Activated effector memory CD4-positive, alpha-beta T cell treated with Interleukin-2 at 50 U/mL for 16 hours (primary cell): ENCODE results near the gene SERINC1.

Source experiments
- DNase-seq: peaks from one replicate; pipeline ENCODE4 v3.0.0-alpha.2; 2020

SERINC1 gene

DNA sequence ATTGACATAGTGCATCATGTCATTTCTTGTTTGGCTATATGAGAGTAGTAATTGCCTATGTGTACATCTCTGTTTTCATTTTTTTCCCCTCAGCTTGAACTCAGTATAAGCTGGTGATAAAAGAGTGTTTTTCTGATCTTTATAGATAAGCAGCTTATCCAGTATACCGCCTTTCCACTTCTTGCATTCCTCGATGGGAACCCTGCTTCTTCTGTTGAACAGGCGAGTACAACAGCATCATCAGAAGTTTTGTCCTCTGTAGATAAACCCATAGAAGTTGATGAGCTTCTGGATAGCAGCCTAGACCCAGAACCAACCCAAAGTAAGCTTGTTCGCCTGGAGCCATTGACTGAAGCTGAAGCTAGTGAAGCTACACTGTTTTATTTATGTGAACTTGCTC is 39.8 kb downstream of the SERINC1 start:
- no peak for DNase-seq

DNA sequence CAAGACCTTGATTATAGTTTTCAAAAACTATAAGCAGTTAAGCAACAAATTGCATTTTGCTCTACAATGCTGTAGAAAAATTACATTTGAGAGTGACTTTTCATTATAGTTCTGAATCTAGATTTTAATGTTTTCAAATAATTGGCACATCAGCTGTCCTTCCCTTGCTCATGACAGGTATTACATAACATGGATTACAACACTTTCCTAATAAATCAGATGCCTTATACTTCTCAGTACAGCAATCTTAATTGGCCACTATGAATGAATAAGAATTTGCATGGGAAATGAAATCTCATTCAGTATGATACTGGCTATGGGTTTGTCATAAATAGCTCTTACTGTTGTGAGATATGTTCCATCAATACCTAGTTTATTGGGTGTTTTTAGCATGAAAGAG is 42.3 kb downstream of the SERINC1 start:
- no peak for DNase-seq

DNA sequence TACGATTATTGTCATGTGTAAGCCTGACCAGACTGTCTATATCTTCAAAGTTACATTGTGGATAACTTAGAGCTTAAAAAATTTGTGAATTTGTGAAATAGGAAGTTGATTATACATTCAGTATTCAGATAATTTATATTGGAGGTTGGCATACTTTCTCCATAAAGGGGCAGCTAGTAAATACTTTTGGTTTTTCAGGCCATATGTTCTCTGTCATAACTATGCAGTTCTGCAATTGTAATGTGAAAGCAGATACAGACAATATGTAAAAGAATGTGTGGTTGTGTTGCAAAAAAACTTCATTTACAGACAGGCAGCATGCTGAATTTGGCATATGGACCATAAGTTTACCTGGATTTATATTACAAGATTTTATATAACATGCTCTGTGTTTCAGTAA is 42.8 kb downstream of the SERINC1 start:
- no peak for DNase-seq

DNA sequence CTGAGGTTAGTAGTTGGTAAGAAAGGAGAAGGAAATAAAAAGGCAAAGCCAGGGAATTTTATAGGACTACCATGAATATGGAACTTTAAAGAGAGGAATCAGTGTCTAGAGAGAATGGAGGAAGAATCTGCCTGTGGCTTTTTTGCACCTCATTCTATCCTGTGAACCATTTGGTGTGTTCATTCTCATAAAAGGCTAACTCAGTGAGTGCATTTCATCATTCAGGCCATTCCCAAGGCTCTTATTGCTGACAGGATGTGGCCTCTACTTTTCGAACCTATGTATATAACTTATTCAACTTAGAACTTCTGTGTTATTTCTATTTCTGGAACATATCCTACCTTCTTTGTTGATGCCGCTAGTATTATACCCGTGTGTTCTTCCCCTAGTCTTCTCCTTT is 45.0 kb downstream of the SERINC1 start:
- no peak for DNase-seq

DNA sequence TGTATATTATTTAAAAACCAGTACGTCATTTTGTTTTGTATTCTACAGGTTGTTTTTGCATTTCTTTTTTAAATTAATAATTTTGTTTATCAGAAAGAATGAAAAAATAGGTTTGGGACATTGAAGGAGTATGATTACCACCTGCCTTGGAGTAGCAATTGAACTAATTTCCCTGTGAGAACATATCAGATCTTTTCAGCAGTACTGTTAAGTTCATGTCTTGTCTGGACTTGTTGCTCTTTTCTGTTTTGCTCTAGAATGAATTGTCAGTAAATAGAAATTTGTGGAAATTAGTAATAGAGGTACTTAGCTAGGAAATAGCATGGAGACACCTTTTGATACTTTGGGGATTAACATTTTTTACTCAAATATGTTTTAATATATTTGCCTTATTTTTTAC is 47.9 kb downstream of the SERINC1 start:
- DNase-seq = no peak

DNA sequence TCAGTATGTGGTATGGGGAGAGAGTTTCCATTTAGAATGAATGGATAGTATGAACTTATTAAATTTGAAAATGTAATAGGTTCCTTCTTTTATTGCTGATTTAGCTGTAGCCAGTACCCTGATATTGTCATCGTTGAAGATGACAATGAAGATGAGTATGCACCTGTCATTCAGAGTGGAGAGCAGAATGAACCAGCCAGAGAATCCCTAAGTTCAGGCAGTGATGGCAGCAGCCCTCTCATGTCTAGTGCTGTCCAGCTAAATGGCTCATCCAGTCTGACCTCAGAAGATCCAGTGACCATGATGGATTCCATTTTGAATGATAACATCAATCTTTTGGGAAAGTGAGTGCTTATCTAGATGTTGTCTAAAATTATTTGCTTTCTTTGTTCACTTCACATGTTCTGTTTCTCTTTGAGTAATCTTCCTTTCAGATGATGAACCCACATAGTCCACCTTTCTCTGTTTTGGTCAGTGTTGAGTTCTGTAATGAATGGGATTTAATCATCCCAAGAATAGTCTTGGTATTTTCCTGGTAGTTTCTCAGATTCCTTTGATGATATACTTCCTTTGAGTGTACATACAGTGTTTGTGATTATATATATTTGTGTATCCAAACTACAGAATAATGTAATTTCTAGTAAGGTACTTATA is 48.9 kb downstream of the SERINC1 start:
- no peak for DNase-seq

DNA sequence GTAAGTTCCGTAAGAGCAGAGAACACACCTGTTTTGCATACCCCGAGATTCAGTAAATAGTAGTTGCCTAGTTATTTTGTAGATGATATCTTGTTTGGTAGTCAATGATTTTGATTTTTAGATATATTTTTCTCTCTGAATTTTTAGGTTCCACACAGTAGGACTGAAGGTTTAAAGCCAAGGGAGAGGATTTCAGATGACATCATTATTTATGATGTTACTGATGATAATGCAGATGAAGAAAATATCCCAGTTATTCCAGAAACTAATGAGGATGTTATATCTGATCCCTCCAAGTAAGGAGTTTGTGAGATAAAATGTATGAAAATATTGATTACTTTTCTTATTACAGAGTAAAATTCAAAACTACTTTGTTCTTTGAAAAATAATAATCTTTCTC is 49.6 kb downstream of the SERINC1 start:
- no peak for DNase-seq

DNA sequence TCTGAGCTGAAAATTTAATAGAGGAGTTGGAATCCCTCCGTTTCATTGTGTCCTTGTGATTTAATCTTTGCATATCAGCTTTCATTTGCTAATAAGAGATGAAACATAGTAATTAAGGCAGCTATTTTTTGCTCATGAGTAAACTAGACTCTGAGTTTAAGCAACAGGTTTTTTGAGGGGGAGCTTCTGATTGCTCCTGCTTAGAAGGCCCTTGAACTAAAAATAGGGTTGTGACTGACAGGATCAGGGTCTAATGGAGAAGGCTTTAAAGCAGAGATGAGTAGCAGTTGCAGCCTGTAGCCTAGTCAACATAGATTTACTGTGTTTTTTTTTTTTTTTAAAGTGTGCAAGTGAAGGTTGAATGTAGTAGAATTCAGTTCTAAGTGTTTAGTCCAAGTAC is 54.8 kb downstream of the SERINC1 start:
- no peak for DNase-seq

DNA sequence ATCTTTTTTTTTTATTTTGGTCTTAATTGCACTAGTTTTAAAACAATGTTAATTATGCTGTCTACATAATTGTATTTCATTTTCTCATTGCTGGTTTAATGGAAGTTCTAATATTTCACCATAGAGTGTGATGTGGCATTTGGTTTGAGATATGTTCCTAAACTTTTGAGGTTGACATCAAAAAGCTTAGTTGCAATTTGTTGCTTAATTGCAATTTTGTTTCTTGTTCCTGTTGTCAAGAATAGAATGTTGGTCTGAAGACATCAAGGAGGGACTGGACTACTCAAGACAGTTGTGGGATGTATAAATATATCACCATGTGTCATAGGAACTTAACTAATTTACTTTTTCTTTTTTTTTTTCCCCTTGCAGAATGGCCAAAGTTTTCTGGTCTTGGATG is 59.6 kb downstream of the SERINC1 start:
- DNase-seq = no peak

DNA sequence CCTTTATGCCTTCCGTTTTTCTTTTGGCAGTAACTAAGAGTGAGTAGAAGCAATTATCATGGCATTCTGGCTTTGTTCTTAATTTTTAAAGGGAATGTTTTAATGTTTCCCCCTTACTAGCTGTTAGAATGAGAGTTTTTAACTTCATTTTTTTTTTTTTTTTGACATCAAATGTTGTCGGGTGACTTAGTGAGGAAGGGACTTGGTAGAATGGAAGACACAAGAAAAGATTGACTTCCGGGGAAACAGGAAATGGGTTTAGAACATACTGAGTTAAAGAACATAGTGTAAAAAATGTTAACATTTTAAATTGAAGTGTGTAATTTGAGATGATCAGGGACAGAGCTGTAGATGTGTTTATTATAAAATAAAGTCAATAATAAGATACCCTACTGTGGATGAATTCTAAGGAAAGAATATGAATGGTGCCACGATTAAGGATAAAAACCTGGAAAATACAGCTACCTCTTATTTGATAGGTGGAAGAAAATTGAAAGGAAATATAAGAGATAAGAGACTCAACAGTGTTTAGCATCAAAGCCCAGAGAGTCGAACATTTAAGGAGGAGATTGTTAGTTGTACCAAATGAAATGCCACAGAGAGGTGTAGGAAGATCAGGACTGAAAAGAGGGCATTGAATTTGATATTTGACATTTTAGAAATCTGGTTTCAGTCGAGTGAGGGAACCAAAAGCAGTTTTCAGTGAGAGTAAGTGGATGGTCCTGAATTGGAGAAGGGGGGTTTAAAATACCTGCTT is 62.7 kb downstream of the SERINC1 start:
- DNase-seq = no peak

DNA sequence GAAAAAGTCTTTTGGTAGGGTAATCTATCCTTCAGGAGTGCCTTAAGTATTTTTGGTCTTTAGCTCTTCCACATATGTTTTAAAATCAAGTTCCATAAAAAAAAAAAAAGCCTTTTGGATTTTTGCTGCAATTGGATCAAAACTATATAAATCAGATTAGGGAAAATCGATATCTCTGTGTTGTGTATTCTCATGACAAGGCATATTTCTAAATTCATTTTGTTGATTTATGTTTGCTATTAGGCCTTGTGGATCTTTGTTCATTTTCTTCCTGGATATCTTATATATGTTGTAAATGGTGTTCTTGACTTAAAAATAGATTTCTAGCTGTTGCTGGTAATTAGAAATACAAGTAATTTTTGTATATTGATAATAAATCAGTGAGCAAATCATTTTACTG is 63.4 kb downstream of the SERINC1 start:
- DNase-seq = no peak

DNA sequence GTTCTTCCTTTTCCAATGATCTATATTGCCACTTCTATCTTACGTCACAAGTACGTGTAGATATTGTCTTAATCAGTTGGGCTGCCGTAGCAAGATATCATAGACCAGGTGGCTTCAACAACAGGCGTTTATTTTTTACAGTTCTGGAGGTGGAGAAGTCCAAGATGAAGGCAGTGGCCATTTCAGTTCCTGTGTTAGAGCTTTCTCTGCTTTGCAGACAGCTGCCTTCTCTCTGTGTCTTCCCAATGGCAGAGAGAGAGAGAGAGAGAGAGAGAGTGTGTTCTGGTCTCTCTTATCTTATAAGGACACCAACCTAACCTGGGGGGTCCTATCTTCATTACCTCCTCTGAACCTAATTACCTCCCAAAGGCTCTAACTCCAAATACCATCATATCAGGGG is 63.9 kb downstream of the SERINC1 start:
- DNase-seq = no peak

DNA sequence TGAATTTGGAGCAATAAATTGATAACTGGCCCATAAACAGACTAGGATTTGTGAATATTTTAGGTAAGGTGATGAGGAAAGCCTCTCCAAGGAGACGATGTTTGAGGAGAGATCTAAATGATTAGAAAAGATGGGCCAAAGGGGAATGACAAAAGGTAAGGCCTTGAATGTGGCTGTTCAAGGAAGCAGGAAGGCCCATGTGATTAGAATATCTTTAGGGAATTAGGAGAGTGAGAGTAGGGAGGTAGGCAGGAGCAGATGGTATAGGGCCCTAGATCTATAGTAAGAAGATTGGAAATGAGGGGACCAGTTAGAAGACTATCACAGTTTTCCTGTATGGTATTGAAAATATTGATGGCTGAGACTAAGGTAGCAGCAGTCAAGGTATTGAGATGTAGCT is 65.4 kb downstream of the SERINC1 start:
- no peak for DNase-seq

DNA sequence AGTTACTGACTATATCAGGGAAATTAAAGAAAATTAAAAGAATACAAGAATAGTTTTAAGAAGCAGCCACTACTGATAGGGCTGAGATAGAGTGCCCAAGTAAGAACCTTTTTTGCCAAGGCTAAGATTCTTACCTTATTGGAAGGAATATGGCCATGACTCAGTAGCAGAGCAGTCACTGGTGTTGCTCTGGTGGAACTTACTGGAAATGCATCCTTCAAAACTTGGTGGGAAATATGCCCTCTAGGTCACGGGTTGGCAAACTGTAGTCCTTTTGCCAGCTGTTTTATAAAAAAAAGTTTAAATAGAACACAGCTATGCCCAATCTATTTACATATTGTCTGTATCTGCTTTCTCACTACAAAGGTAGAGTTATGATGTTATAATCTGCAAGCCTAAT is 66.2 kb downstream of the SERINC1 start:
- no peak for DNase-seq

DNA sequence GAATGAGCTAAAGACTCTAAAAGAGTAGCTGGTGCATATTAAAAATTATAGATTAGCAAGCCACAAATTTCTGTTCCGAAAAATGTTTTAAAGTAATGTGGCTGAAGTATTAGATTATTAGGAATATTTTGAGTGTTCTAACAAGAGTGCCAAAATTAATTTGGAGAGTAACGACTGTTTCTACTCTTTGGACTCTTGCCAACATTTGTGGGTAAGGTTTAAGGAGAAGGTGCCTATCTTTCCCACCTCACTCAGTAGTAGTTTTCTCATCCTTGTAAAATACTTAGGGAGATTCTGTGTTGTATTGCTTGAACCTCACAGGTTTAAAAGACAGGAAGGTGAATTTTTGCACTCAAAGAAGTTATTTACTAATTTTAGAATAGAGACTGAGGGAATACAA is 67.2 kb downstream of the SERINC1 start:
- no peak for DNase-seq

DNA sequence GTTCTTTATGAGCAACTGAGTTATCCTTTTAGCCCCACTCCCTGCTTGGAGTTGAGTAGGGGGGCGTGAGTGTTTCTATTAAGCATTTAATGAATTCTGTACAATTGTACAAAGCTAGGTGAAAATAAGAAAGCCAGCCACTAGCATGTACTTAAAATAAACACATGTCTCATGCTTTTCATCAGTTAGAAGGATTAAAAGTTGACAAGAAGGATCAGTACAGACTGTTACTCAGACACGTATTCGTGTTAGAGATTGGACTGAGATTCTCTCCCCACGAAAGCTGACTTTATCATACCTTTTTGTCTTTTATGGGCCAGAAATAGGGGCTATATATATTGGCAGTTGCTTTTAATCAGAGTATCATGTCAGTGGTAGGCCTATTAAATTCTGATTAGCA is 70.5 kb downstream of the SERINC1 start:
- no peak for DNase-seq

DNA sequence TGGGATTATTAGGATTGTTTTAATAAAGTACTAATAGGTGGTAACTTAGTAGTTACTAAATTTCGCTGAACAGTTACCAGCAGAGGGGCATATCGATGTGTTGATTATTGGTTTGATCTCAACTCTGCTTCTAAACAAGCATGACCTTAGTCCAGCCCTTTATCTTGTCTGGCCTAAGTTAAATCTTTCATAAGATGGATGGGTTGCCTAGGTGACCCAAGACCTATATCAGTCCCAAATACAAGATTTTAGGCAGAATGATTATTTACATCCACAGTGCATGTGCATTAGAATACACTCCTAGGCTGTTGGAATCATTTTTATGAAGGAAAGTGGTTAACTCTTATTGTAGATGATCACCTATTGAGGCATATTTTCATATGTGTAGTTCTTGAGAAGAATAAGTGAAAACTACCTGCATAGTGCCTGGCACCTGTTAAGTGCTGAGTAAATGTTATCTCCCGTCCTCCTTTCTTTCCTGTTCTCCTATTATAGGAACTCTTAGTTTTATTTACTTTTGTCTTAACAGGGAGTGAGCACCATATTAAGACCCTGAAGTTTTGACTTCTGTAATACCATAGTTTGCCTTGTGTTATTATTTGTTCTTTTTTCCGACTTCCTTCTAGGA is 71.0 kb downstream of the SERINC1 start:
- no peak for DNase-seq

DNA sequence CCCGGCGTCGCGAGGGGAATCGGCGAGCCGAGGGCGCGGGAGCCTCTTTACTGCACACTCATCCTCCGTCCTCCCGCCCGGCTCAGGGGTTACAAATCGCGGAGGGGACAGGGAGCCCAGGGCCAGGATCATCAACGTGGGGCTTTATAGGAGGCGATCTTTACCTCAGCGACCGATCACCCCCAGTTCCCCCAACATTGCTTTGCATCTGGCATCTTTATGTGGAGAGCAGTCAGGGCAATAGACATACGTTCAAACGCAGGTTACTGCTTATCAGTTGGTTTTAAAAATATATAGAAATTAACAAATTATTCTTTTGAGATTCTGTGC is 71.5 kb downstream of the SERINC1 start:
- DNase-seq = no peak

DNA sequence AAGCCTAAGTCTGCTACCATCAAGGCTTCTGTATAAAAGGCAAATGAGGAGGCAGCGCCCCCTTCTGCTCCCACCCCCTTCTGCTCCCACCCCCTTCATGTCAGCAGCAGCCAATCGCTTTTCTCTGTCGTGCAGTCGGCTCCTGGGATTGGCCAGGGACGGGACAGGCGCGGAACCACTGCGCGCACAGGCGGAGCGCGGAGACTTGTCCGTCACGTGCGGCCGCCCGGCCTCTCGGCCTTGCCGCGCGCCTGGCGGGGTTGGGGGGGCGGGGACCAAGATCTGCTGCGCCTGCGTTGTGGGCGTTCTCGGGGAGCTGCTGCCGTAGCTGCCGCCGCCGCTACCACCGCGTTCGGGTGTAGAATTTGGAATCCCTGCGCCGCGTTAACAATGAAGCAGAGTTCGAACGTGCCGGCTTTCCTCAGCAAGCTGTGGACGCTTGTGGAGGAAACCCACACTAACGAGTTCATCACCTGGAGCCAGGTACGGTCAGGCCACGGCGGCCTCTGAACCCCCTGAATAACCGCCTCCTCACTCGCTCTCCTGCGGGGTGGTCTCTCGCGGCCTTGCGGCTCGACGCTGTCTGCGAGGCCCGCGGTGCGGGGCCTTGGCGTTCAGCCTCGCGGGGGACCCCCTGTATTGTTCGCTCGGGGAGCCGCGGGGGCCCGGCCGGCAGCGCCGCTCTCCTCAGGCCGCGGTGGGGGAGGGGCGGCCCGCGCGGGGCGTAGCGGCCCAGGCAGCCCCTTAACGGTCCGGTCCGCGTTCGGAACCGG is 72.1 kb downstream of the SERINC1 start, which contains the start of gene HSF2:
Gene HSF2, plus strand, starts transcription at position 305 of the 773 bp plus-strand sequence. Its CDS starts 86 bp downstream, at position 391.
- DNase-seq = peak; percentile 90

DNA sequence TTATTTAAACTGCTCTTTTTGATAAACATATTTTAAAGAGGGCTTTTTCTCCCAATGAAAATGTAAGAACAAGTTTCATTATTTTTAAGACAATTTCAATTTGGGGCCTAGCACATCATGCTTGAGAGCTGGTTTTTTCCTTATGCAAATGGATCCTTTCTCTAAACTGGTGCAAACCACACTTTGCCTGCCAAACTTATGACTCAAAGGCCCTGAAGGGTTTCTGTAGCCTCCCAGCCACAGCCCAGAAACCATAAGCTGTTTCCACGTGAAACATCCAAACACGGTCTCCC is 72.6 kb downstream of the SERINC1 start:
- no peak for DNase-seq

DNA sequence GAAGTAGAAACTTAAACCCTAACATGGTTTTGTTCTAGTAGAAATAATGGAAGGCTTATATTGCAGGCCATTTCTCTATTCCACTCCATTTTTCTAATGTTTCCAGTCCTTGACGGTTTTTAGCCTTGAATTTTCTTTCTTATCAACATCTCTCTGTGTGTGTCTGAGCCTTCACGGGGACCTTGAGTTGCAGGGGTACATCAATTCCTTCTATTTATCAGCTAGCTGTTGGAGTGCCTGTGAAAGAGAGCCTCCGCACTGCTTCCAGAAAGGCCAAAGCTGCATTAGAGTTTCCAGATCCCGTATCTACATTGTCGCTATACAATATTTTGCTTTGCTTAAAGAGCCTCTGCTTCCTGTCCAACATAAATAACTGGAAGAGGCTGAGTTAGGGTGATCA is 77.6 kb downstream of the SERINC1 start:
- DNase-seq = no peak

DNA sequence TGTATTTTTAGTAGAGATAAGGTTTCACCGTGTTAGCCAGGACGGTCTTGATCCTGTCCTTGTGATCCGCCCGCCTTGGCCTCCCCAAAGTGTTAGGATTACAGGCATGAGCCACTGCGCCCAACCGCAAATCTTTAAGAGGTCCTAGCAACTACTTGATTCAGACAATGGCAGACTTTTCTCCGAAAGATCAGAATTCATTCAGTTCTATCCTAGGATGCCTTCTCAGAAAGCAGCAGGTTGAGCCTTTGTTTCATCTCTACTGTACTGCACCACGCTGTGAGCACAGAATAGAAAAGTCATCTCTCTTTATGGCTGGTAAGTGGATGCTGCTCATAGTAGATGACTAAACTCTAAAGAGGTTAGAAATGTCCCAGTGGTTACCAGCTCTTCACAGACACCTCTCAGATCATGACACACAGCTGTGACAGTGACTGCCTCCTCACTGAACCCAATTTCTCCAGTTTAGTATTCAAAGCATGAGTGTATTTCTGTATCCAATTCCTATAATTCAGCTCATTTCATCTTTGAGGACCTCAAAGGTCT is 78.2 kb downstream of the SERINC1 start:
- no peak for DNase-seq
